SK-N-SH (cell line): ENCODE measurements around the gene PITPNM3. TPM values are rescaled to one million over a fixed set of nuclear protein-coding genes. Genes with fewer than 3 reads are reported as not detected.

Source experiments
- CTCF ChIA-PET: fragments of 300-600, 350-600 bp; formaldehyde crosslinking; extraction: SDS; loops from one replicate; lab custom pipeline; 2021; lab: Yijun Ruan, JAX
- POLR2A ChIA-PET: fragments of 350-600 bp; sonication (Branson Sonifier 250); formaldehyde crosslinking; extraction: SDS; loops from one replicate; lab custom pipeline; 2020; ENCODE audit warnings: antibody characterized with exemption, inconsistent platforms; lab: Yijun Ruan, JAX
- DNase-seq: peaks from one replicate; pipeline ENCODE4 v3.0.0; 2012
- H2AFZ ChIP-seq: fragments of 200-600 bp; sonication (generic); 2 replicates; pipeline ENCODE4 v1.8.1; 2016; ENCODE audit warnings: antibody characterized with exemption, mild to moderate bottlenecking, low read depth
- H3F3A ChIP-seq: fragments of 200-600 bp; sonication (generic); replicated peaks from 2 replicates; pipeline ENCODE3; 2016; ENCODE audit warnings: antibody characterized with exemption, mild to moderate bottlenecking; ENCODE audit not compliant: insufficient read depth
- H3K27ac ChIP-seq, 2 experiments: fragments of 200-500 bp in 1 of 2; fragments of 200-600 bp in 1 of 2; sonication (Bioruptor generic) in 1 of 2; sonication (generic), shearing (Covaris generic) in 1 of 2; 2 replicates each; pipeline versions ENCODE4 v1.5.1 to v1.6.1; 2014 to 2016; ENCODE audit warnings: low read depth in 2 of 2, inconsistent platforms in 1 of 2, low read length in 1 of 2, mild to moderate bottlenecking in 1 of 2, mixed read lengths in 1 of 2
- H3K27me3 ChIP-seq: fragments of 200-600 bp; sonication (generic), shearing (Covaris generic); 2 replicates; pipeline ENCODE4 v1.6.1; 2016; ENCODE audit warnings: mixed run types; ENCODE audit not compliant: insufficient read depth
- H3K36me3 ChIP-seq, 2 experiments: fragments of 200-500 bp in 1 of 2; fragments of 200-600 bp in 1 of 2; sonication (Bioruptor generic) in 1 of 2; sonication (generic) in 1 of 2; replicated peaks in 1 of 2; 2 replicates each; pipeline versions ENCODE3 to v1.5.1; 2014 to 2016; ENCODE audit warnings: low read length in 1 of 2, mild to moderate bottlenecking in 1 of 2; ENCODE audit not compliant: insufficient read depth in 2 of 2, control insufficient read depth in 1 of 2
- H3K4me1 ChIP-seq, 2 experiments: fragments of 200-500 bp in 1 of 2; fragments of 200-600 bp in 1 of 2; sonication (Bioruptor generic) in 1 of 2; sonication (generic), shearing (Covaris generic) in 1 of 2; 2 replicates each; pipeline versions ENCODE4 v1.5.1 to v1.6.1; 2014 to 2016; ENCODE audit warnings: low read depth in 1 of 2, low read length in 1 of 2, mixed run types in 1 of 2; ENCODE audit not compliant: insufficient read depth in 2 of 2, control insufficient read depth in 1 of 2
- H3K4me2 ChIP-seq: fragments of 200-600 bp; sonication (generic), shearing (Covaris generic); 2 replicates; pipeline ENCODE4 v1.6.1; 2017; ENCODE audit warnings: mixed run types
- H3K4me3 ChIP-seq, 2 experiments: fragments of 200-500 bp in 1 of 2; fragments of 200-600 bp in 1 of 2; sonication (Bioruptor generic) in 1 of 2; sonication (generic), shearing (Covaris generic) in 1 of 2; 2 replicates each; pipeline versions ENCODE4 v1.5.1 to v1.8.1; 2014 to 2016; ENCODE audit warnings: low read depth in 2 of 2, inconsistent platforms in 1 of 2, low read length in 1 of 2, mild to moderate bottlenecking in 1 of 2, mixed read lengths in 1 of 2, moderate library complexity in 1 of 2
- H3K79me2 ChIP-seq: fragments of 200-600 bp; sonication (generic); 2 replicates; pipeline ENCODE4 v1.8.1; 2017; ENCODE audit warnings: mild to moderate bottlenecking; ENCODE audit not compliant: insufficient read depth
- H3K9ac ChIP-seq: fragments of 200-600 bp; sonication (generic); 2 replicates; pipeline ENCODE4 v1.6.1; 2017; ENCODE audit warnings: mixed run types
- H3K9me2 ChIP-seq: fragments of 200-600 bp; sonication (generic); 2 replicates; pipeline ENCODE4 v1.6.1; 2017; ENCODE audit warnings: mixed run types
- H3K9me3 ChIP-seq: fragments of 200-600 bp; sonication (generic); 2 replicates; pipeline ENCODE4 v1.6.1; 2017; ENCODE audit warnings: mixed run types, mild to moderate bottlenecking, moderate library complexity
- H4K20me1 ChIP-seq: fragments of 200-600 bp; sonication (generic); 2 replicates; pipeline ENCODE4 v1.6.1; 2017; ENCODE audit warnings: mild to moderate bottlenecking, mixed run types; ENCODE audit not compliant: insufficient read depth
- CHD2 ChIP-seq: fragments of 150-350 bp; IDR thresholded peaks from 2 replicates; pipeline ENCODE4 v1.6.1; 2018; ENCODE audit warnings: low read length; ENCODE audit not compliant: partially characterized antibody
- CTCF ChIP-seq: fragments of 200-600 bp; sonication (generic); IDR thresholded peaks from 2 replicates; pipeline ENCODE4 v1.6.1; 2017; ENCODE audit warnings: antibody characterized with exemption, mild to moderate bottlenecking, moderate library complexity
- EZH2phosphoT487 ChIP-seq: fragments of 200-600 bp; sonication (generic); IDR thresholded peaks from 2 replicates; pipeline ENCODE4 v1.6.1; 2017; ENCODE audit warnings: low read depth, mixed run types, mild to moderate bottlenecking, antibody characterized with exemption, moderate library complexity, borderline replicate concordance
- FOSL2 ChIP-seq: IDR thresholded peaks from 2 replicates; pipeline ENCODE4 v1.4.0; 2012; ENCODE audit warnings: low read depth, mild to moderate bottlenecking, moderate library complexity, borderline replicate concordance
- FOXM1 ChIP-seq: IDR thresholded peaks from 2 replicates; pipeline ENCODE4 v1.4.0; 2012; ENCODE audit warnings: low read depth, mild to moderate bottlenecking
- NFIC ChIP-seq: IDR thresholded peaks from 2 replicates; pipeline ENCODE4 v1.4.0; 2012; ENCODE audit warnings: borderline replicate concordance
- NRF1 ChIP-seq: IDR thresholded peaks from 2 replicates; pipeline ENCODE4 v1.6.1; 2012; ENCODE audit warnings: low read depth, mild to moderate bottlenecking, low read length
- SIN3A ChIP-seq: IDR thresholded peaks from 2 replicates; pipeline ENCODE4 v1.6.1; 2012; ENCODE audit warnings: low read depth, mild to moderate bottlenecking, low read length, moderate library complexity, borderline replicate concordance
- WGBS: methylation state at CpG from one replicate; pipeline ENCODE4 v1.1.6; 2017; ENCODE audit warnings: low lambda C conversion rate; 5-methylcytosine and 5-hydroxymethylcytosine counted together
- polyA plus RNA-seq, 3 experiments: library from polyadenylated mRNA; depleted of rRNA; stranded (reverse); fragments of >200 nt; gene quantifications; 2 replicates each; pipeline ENCODE4 v1.2.3, GENCODE V29; 2012
- TF ChIP-seq, protein P1 (sequence below): IDR thresholded peaks from 2 replicates; pipeline ENCODE4 v1.4.0; 2012; ENCODE audit warnings: low read depth, borderline replicate concordance
- TF ChIP-seq, protein P2 (sequence below): IDR thresholded peaks from 2 replicates; pipeline ENCODE4 v1.4.0; 2012; ENCODE audit warnings: low read depth, borderline replicate concordance
- TF ChIP-seq, protein P3 (sequence below): IDR thresholded peaks from 2 replicates; pipeline ENCODE4 v1.4.0; 2012; ENCODE audit warnings: low read depth

Gene PITPNM3
- polyA plus RNA-seq, 1 of the 3 experiments (the other 2 are of a cell fraction): 0.82 TPM

- H3K9me3 ChIP-seq: no peaks in the 10 kb centered on the region
- no peaks in the 10 kb centered on the region for H4K20me1 ChIP-seq
- ChIA-PET POLR2A (no interaction called here), CTCF (interaction anchor here (1.0 kb wide), 1 partner anchor 41 kb away, joined by 3 read pairs; no protein-coding TSS in a partner anchor)
- no peak overlapping the region for H3K9ac ChIP-seq
- H3K79me2 ChIP-seq: no peaks in the 10 kb centered on the region
- H3K4me1 ChIP-seq: no peaks in the 10 kb centered on the region; a peak in 1 of 4 replicates
- no peaks in the 10 kb centered on the region for H3K9me2 ChIP-seq
- no peak overlapping the region for H3K27ac ChIP-seq
- H3K4me2 ChIP-seq: no peak overlapping the region
- H3K27me3 ChIP-seq: no peaks in the 10 kb centered on the region
- peak; percentile 44 for DNase-seq
- H3K4me3 ChIP-seq: no peak overlapping the region
- WGBS: 75% methylated on average over 12 of the region's 15 CpGs
- TF ChIP-seq CHD2 (no peak), NFIC (no peak), EZH2phosphoT487 (no peak), CTCF (no peak), NRF1 (no peak), FOXM1 (no peak), FOSL2 (no peak), SIN3A (no peak)
- TF ChIP-seq, protein P1, sequence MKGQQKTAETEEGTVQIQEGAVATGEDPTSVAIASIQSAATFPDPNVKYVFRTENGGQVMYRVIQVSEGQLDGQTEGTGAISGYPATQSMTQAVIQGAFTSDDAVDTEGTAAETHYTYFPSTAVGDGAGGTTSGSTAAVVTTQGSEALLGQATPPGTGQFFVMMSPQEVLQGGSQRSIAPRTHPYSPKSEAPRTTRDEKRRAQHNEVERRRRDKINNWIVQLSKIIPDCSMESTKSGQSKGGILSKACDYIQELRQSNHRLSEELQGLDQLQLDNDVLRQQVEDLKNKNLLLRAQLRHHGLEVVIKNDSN: no peak
- TF ChIP-seq, protein P2, sequence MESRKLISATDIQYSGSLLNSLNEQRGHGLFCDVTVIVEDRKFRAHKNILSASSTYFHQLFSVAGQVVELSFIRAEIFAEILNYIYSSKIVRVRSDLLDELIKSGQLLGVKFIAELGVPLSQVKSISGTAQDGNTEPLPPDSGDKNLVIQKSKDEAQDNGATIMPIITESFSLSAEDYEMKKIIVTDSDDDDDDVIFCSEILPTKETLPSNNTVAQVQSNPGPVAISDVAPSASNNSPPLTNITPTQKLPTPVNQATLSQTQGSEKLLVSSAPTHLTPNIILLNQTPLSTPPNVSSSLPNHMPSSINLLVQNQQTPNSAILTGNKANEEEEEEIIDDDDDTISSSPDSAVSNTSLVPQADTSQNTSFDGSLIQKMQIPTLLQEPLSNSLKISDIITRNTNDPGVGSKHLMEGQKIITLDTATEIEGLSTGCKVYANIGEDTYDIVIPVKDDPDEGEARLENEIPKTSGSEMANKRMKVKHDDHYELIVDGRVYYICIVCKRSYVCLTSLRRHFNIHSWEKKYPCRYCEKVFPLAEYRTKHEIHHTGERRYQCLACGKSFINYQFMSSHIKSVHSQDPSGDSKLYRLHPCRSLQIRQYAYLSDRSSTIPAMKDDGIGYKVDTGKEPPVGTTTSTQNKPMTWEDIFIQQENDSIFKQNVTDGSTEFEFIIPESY: no peak
- TF ChIP-seq, protein P3, sequence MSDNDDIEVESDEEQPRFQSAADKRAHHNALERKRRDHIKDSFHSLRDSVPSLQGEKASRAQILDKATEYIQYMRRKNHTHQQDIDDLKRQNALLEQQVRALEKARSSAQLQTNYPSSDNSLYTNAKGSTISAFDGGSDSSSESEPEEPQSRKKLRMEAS: no peak
- TF ChIP-seq, all 33 proteins: peak for 0
- Histone ChIP-seq H3F3A (no peaks in the 10 kb centered on the region), H3K36me3 (peaks cover 0 to 1% of the 10 kb centered on the region in 2 experiments), H2AFZ (no peak overlapping the region)
Measured at GRCh38 chr17:6567528-6568183, 11.3 kb upstream of the PITPNM3 start.

DNA sequence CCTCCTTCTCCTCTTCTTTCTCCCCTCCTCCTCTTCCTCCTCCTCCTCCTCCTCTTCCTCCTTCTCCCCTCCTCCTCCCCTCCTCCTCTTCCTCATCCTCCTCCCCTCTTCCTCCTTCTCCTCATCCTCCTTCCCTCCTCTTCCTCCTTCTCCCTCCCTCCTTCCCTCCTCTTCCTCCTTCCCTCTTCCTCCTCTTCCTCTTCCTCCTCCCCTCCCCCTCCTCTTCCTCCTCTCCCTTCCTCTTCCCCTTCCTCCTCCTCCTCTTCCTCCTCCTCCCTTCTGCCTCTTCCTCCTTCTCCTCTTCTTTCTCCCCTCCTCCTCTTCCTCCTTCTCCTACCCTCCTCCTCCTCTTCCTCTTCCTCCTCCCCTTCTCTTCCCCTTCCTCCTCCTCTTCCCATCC, 5.1 kb upstream of the PITPNM3 start:
- Histone ChIP-seq H3K79me2 (no peaks in the 10 kb centered on the region), H3K27ac (no peak overlapping the region), H3K9me2 (no peaks in the 10 kb centered on the region), H3K9me3 (no peaks in the 10 kb centered on the region), H2AFZ (no peak overlapping the region), H3K4me1 (no peaks in the 10 kb centered on the region), H4K20me1 (no peaks in the 10 kb centered on the region), H3K4me2 (no peak overlapping the region), H3F3A (peaks cover 6% of the 10 kb centered on the region), H3K27me3 (no peaks in the 10 kb centered on the region), H3K4me3 (no peak overlapping the region), H3K36me3 (no peaks in the 10 kb centered on the region), H3K9ac (no peak overlapping the region)
- TF ChIP-seq EZH2phosphoT487: no peak
- DNase-seq: no peak
- ChIA-PET CTCF (no interaction called here), POLR2A (no interaction called here)
